Keratinocyte (primary cell): ENCODE measurements around the gene PAXIP1.

Source experiments
- CTCF ChIP-seq, 3 experiments: IDR thresholded peaks in 1 of 3; conservative IDR thresholded peaks in 1 of 3; optimal IDR thresholded peaks in 1 of 3; 2 replicates in 2 of 3; 3 replicates in 1 of 3; pipeline versions ENCODE3 to v1.5.1; 2011; ENCODE audit warnings: low read length in 3 of 3, mild to moderate bottlenecking in 3 of 3, moderate library complexity in 2 of 3, control low read depth in 1 of 3, inconsistent platforms in 1 of 3; ENCODE audit not compliant: insufficient read depth in 2 of 3; ENCODE audit errors: extremely low read depth in 1 of 3
- EZH2 ChIP-seq: IDR thresholded peaks from one replicate; pipeline ENCODE4 v1.6.1; 2012; ENCODE audit warnings: inconsistent platforms, mild to moderate bottlenecking, low read length, moderate library complexity

- no peak for TF ChIP-seq CTCF (optimal IDR thresholded peaks at IDR 0.05 in 1 of 3, IDR thresholded peaks at IDR 0.05 in 1 of 3, conservative IDR thresholded peaks at IDR 0.05 in 1 of 3; ENCODE audit: extremely low read depth in 1 of 3, insufficient read depth in 2 of 3, low read length in 3 of 3)
- no peak for TF ChIP-seq EZH2
Observed at GRCh38 chr7:154916856-154917807, 85.8 kb downstream of the PAXIP1 start.
